ENCODE measurements around the gene PHLDB1.
"Not testable (repeated sequence)": the region's sequence is repeated elsewhere in the genome, so short reads cannot be mapped to it uniquely, and the experiment has no call there.

The PHLDB1 gene

DNA sequence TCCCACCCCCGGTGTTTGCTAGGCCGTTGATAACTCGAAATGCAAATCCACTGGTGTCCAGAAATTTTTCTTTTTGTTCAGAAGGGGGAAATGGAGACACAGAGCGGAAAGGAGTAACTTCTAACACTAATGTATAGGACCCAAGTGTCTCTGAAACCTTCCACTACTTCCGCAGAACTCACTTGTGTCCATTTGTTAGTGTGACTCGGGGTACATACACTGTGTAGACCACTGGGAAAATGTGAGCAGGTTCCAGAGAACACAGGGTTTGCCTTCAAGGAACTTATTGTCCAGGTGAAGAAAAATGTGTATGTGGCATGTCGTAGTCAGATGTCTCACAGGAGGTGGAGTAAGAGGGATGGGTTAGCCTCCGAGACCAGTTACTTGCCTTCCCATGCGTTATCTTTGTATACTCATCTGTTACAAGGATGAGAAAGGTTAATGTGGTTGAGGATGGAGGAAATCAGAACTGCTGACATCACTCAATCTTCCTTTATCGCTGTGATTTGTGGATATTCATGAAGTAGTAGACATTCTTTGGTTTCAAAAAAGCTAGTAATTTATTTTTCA, 34.3 kb upstream of the PHLDB1 start:
- no peak for TF ChIP-seq CTCF (IDR thresholded peaks at IDR 0.05; ENCODE audit: control insufficient read depth, extremely low read depth, insufficient read depth)
- peak overlapping the region; percentile 90 for H3K4me3 ChIP-seq (ENCODE audit: low read depth, low read length)
- no peak for DNase-seq (ENCODE audit: low read depth)

DNA sequence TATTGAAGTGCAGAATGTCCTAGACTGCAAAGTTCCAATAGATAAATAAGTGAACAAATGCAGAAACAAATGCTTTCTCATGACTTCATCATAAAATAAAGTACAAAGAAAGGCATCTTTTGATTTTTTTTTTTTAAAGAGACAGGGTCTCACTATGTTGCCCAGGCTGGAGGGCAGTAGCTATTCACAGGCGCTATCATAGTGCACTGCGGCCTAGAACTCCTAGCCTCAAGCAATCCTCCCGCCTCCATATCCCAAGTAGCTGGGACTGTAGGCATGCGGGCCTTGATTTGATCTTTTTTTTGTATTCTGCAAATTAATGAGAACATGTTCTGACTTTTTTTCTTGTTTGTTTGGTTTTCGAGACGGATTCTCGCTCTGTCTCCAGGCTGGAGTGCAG, 32.8 kb upstream of the PHLDB1 start:
- no peak for TF ChIP-seq CTCF (IDR thresholded peaks at IDR 0.05; ENCODE audit: control insufficient read depth, extremely low read depth, insufficient read depth)
- DNase-seq (ENCODE audit: low read depth) = no peak
- H3K4me3 ChIP-seq (ENCODE audit: low read depth, low read length) = no peak overlapping the region

DNA sequence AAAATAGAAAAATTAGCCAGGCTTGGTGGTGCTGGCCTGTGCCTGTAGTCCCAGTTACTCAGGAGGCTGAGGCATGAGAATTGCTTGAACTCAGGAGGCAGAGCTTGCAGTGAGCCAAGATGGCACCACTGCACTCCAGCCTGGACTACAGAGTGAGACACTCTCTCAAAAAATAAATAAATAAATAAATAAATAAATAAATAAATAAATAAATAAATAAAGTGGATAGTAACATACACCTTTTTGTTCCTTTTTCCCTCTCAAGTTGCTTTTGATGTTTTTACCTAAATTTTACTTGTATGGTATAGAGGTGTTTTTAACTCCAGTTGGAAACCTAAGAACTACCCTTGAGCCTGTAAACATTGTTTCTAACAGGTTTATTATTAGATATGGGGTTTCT, 29.4 kb upstream of the PHLDB1 start:
- DNase-seq (ENCODE audit: low read depth); H3K4me3 ChIP-seq (ENCODE audit: low read depth, low read length): not testable (repeated sequence)

DNA sequence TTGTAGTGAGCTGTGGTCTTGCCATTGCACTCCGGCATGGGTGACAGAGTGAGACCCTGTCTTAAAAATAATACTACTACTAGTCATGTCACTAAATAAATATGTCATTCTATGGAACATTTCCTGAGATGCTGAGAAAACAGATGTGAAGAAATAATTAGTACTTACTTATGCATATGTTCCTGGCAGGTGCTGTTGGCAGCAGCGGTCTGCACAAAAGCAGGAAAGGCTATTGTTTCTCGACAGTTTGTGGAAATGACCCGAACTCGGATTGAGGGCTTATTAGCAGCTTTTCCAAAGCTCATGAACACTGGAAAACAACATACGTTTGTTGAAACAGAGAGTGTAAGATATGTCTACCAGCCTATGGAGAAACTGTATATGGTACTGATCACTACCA, 26.4 kb upstream of the PHLDB1 start:
- no peak for DNase-seq (ENCODE audit: low read depth)

GRCh38 chr11:118587952-118588351, 19.5 kb upstream of the PHLDB1 start:
- no peak overlapping the region for H3K4me3 ChIP-seq (ENCODE audit: low read depth, low read length)
- no peak for TF ChIP-seq CTCF (IDR thresholded peaks at IDR 0.05; ENCODE audit: control insufficient read depth, extremely low read depth, insufficient read depth)
- no peak for DNase-seq (ENCODE audit: low read depth)

More for the DNA sequence above, 26.4 kb upstream of the PHLDB1 start:
- H3K4me3 ChIP-seq (ENCODE audit: low read depth, low read length) = no peak overlapping the region
- no peak for TF ChIP-seq CTCF (IDR thresholded peaks at IDR 0.05; ENCODE audit: control insufficient read depth, extremely low read depth, insufficient read depth)

DNA sequence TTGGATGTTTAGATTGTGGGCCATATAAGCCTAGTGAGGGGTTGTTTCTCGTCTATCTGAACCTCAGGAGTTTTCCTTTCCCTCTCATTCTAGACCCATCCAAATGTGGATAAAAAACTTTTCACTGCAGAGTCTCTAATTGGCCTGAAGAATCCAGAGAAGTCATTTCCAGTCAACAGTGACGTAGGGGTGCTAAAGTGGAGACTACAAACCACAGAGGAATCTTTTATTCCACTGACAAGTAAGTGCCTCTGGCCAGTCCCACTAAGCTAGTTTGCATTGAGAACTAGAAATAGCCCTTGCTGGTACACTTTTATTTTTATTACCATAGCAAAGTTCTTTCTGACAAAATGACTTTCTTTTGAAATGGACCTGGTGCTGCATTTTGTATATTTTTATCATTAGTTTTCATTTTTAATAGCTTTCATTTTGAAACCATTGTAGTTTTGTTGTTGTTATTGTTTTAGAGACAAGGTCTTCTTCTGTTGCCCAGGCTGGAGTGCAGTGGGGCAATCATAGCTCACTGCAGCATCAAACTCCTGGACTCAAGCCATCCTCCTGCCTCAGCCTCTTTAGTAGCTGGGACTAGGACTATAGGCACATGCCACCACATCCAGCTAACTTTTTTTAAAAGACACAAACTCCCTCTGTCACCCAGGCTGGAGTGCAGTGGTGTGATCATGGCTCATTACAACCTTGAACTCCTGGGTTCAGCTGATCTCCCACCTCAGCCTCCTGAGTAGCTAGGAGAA, 14.6 kb upstream of the PHLDB1 start:
- no peak overlapping the region for H3K4me3 ChIP-seq (ENCODE audit: low read depth, low read length)
- TF ChIP-seq CTCF (IDR thresholded peaks at IDR 0.05; ENCODE audit: control insufficient read depth, extremely low read depth, insufficient read depth) = no peak
- no peak for DNase-seq (ENCODE audit: low read depth)

DNA sequence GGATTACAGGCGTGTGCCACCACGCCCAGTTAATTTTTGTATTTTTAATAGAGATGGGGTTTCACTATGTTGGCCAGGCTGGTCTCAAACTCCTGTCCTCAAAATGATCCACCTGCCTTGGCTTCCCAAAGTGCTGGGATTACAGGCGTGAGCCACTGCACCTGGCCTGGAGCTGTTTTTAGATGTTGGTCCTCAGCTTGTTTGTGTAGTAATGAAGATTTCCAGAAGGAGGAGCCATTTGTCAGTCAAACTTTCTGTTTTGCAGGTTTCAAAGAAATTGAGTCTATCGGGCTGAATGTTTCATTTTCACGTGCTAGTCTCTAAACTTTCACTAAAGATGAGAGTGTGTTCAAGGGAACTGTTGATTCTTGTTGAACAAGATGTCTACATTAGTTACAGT, 12.4 kb upstream of the PHLDB1 start:
- DNase-seq (ENCODE audit: low read depth) = not testable (repeated sequence)
- peak; percentile 48 for TF ChIP-seq CTCF (IDR thresholded peaks at IDR 0.05; ENCODE audit: control insufficient read depth, extremely low read depth, insufficient read depth)

More for the DNA sequence above, 12.4 kb upstream of the PHLDB1 start:
- not testable (repeated sequence) for H3K4me3 ChIP-seq (ENCODE audit: low read depth, low read length)

Data from LNCaP clone FGC (cell line).